ENCODE measurements around the gene TNFRSF8. TPM values are rescaled to one million over a fixed set of nuclear protein-coding genes. Genes with fewer than 3 reads are reported as not detected.

The TNFRSF8 gene
- total and polyA plus RNA-seq, 12 donors: 0.17 to 0.61 (median 0.42) TPM; not detected in 1

DNA sequence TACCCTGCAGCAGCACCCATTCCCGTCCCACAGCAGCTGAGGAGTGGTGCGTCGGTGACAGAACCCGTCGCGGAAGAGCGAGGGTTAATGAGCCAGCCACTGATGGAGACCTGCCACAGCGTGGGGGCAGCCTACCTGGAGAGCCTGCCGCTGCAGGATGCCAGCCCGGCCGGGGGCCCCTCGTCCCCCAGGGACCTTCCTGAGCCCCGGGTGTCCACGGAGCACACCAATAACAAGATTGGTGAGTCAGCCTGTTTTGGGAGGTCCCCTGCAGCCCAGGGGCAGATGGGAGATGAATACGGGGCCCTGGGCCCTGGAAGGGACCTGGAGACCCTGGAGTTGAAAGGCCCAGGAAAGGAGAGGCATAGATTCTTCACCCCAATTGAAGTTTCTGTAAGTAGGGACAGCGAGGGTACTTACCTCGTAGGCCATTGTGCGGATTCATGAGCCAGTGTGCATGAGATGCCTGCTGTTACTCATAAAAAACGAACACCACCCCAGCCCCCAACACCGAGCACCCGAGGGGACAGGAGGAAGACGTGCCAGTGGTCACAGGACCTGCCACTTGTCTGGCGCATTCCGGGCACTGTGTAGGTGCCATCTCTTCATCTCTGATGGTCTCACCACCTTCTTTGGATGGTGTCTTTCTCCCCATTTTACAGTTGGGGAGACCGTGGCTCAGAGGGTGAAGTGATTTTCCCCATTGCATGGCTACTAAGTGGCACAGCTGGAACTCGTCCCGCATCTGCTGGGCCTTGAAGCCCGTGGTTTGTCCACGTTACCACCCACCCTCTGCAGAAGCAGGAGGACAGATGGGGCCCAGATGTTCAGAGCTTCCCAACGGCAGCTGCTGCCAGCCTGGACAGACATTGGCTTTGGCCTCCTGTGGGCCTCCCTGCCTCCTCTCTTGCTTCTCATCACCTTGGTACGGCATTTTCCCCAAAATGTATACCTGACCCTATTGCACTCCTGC lies 75.4 kb downstream of the TNFRSF8 start:
- 77 to 84% (median 80%) methylated on average over 21 to 31 of the region's 31 CpGs for WGBS, 4 donors

DNA sequence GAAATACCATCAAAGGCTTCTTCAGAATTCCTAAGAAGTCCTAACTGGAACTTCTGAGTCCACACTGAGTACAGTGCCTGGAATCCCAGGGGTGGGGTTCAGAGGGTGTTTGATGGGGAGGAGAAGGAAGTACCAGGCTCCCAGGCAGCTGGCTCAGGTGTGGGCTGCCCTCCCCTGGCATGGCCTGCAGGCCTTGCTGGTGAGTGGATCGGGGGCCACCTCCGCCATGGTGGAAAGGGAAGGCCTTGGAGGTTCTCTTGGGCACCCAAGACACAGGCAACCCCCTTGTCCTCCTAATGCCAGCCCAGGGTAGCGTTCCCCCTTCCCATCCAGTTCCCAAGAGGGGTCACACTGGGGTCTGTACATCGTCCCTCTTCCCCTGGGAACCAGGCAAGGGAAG lies 76.9 kb downstream of the TNFRSF8 start:
- Histone ChIP-seq H3K4me3 (no peak overlapping the region), H3K9me3 (replicated peaks in 1 of 3) (no peaks in the 10 kb centered on the region), H3K27me3 (no peaks in the 10 kb centered on the region), H3K27ac (no peak overlapping the region), H3K4me1 (replicated peaks in 1 of 2) (peaks cover 3 to 10% of the 10 kb centered on the region in 2 donors), H3K36me3 (replicated peaks in 1 of 2) (no peaks in the 10 kb centered on the region)
- TF ChIP-seq POLR2A (IDR thresholded peaks at IDR 0.05): no peak
- TF ChIP-seq, protein P1, sequence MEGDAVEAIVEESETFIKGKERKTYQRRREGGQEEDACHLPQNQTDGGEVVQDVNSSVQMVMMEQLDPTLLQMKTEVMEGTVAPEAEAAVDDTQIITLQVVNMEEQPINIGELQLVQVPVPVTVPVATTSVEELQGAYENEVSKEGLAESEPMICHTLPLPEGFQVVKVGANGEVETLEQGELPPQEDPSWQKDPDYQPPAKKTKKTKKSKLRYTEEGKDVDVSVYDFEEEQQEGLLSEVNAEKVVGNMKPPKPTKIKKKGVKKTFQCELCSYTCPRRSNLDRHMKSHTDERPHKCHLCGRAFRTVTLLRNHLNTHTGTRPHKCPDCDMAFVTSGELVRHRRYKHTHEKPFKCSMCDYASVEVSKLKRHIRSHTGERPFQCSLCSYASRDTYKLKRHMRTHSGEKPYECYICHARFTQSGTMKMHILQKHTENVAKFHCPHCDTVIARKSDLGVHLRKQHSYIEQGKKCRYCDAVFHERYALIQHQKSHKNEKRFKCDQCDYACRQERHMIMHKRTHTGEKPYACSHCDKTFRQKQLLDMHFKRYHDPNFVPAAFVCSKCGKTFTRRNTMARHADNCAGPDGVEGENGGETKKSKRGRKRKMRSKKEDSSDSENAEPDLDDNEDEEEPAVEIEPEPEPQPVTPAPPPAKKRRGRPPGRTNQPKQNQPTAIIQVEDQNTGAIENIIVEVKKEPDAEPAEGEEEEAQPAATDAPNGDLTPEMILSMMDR (IDR thresholded peaks at IDR 0.05): no peak
- 83 to 100% (median 98%) methylated on average over 2 to 4 of the region's 4 CpGs for WGBS, 4 donors
- DNase-seq: no peak
- intact Hi-C loops (cut with DNase I): no loop called here

More for the DNA sequence above, 75.4 kb downstream of the TNFRSF8 start:
- no peak for DNase-seq
- H3K36me3 ChIP-seq (replicated peaks in 1 of 2): no peaks in the 10 kb centered on the region
- H3K27ac ChIP-seq: no peak overlapping the region
- no peak for TF ChIP-seq POLR2A (IDR thresholded peaks at IDR 0.05)
- TF ChIP-seq, protein P1 (IDR thresholded peaks at IDR 0.05): no peak
- no peaks in the 10 kb centered on the region for H3K27me3 ChIP-seq
- H3K4me1 ChIP-seq (replicated peaks in 1 of 2): peaks cover 3 to 4% of the 10 kb centered on the region in 2 donors
- no peak overlapping the region for H3K4me3 ChIP-seq
- no peaks in the 10 kb centered on the region for H3K9me3 ChIP-seq (replicated peaks in 1 of 3)
- intact Hi-C loops (cut with DNase I): no loop called here

DNA sequence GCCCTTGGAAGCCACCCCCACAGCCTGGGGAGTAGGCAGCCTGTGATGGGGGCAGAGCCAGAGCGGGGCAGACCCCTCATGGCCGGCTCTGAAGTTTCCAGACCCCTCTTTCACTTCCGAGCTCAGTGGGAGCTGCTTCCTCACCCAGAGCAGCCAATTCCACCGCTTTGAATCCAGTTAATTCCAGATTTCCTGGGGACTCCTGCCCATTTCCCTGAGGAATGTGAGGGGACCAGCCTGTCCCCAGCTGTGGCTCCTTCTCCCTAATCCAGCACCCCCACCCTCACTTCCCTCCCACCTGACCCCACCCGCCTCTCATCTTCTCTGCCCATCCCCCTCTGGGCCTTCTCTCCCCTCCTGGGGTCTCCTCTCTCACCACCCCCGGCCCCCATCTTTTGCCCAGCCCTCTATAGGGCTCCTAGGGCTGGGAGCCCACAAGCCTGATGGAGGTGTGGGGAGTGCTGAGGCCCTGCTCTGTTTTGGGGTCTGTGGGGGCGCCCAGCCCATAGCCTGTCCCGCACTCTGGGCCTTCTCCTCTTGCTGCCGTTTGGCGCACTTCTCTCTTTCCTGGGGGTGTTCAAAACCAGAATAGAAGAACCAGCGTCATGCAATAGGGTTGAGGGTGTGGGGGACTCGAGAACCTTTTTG lies 77.5 kb downstream of the TNFRSF8 start:
- peaks cover 3 to 10% of the 10 kb centered on the region in 2 donors for H3K4me1 ChIP-seq (replicated peaks in 1 of 2)
- intact Hi-C loops (cut with DNase I): no loop called here
- TF ChIP-seq, protein P1 (IDR thresholded peaks at IDR 0.05): no peak
- no peak for TF ChIP-seq POLR2A (IDR thresholded peaks at IDR 0.05)
- no peak overlapping the region for H3K4me3 ChIP-seq
- no peak for DNase-seq
- 69 to 76% (median 74%) methylated on average over 9 to 12 of the region's 12 CpGs for WGBS, 4 donors
- no peak overlapping the region for H3K27ac ChIP-seq
- no peaks in the 10 kb centered on the region for H3K36me3 ChIP-seq (replicated peaks in 1 of 2)
- no peaks in the 10 kb centered on the region for H3K9me3 ChIP-seq (replicated peaks in 1 of 3)
- H3K27me3 ChIP-seq: no peaks in the 10 kb centered on the region

DNA sequence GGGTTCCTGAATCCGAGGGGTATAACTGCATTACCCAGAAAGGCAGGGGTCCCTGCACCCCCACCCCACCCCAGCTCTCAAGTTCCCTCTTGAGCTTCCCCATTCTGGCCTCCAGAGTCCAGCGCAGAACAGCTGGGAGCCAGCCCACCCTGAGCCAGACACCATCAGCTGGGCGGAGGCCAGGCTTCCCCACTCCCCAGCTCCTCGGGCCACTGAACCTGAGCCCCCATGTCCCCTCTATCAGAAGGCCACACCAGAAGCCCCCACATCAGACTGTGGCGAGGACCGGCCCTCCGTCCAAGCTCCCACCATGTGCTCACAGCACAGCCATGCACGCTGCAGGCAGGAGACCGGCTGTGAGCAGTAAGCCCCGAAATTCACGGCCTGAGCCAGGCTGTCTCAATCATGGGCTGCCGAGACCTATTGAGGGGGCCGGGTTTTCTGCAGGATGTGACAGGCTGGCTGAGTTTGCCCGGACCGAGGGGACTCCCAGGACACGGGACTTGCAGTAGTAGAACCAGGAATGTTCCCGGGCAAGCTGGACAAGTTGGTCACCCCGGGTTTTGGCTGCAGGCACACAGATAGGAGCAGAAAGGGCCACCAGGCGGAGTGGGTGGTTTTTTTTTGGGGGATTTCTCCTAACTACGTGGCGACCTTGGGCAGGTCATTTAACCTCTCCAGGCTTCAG lies 78.2 kb downstream of the TNFRSF8 start:
- H3K9me3 ChIP-seq (replicated peaks in 1 of 3): no peaks in the 10 kb centered on the region
- no peak for DNase-seq
- intact Hi-C loops (cut with DNase I): no loop called here
- WGBS, 4 donors: 79 to 84% (median 81%) methylated on average over 7 to 21 of the region's 21 CpGs
- no peak overlapping the region for H3K4me3 ChIP-seq
- H3K27me3 ChIP-seq: no peaks in the 10 kb centered on the region
- no peak overlapping the region for H3K27ac ChIP-seq
- no peaks in the 10 kb centered on the region for H3K36me3 ChIP-seq (replicated peaks in 1 of 2)
- H3K4me1 ChIP-seq (replicated peaks in 1 of 2): peaks cover 3 to 10% of the 10 kb centered on the region in 2 donors
- no peak for TF ChIP-seq POLR2A (IDR thresholded peaks at IDR 0.05)
- TF ChIP-seq, protein P1 (IDR thresholded peaks at IDR 0.05): no peak

All from adrenal gland (tissue), 12 donors.